Endothelial cell of umbilical vein (primary cell): ENCODE measurements around the gene GPRIN1. TPM values are rescaled to one million over a fixed set of nuclear protein-coding genes. Genes with fewer than 3 reads are reported as not detected.

Experiments
- BruUV-seq: library from RNA; stranded (reverse); fragments of 400-500 nt; replicated peaks from 2 replicates; lab custom pipeline; 2021; lab: Mats Ljungman, UMichigan
- CTCF ChIA-PET: fragments of 300-600, 350-600 bp; sonication (Branson Sonifier 250); formaldehyde crosslinking; loops from one replicate; lab custom pipeline; 2021; ENCODE audit warnings: antibody characterized with exemption, inconsistent platforms; lab: Charles Lee
- POLR2A ChIA-PET: fragments of 300-600, 350-600 bp; sonication (Branson Sonifier 250); formaldehyde crosslinking; loops from one replicate; lab custom pipeline; 2021; ENCODE audit warnings: antibody characterized with exemption, inconsistent platforms; lab: Charles Lee
- DNase-seq: peaks from one replicate; pipeline ENCODE4 v3.0.0-alpha.2; 2011; ENCODE audit warnings: low read depth, low spot score
- FAIRE-seq: peaks from 2 replicates; lab custom pipeline; 2011; peaks lifted over from hg19 to GRCh38; lab: Jason Lieb, UNC
- H2AFZ ChIP-seq: 2 replicates; pipeline ENCODE4 v1.6.0; 2012; ENCODE audit warnings: low read depth, low read length, control low read depth, inconsistent platforms
- H3K27ac ChIP-seq: 2 replicates; pipeline ENCODE4 v1.5.1; 2011; ENCODE audit warnings: low read depth, mild to moderate bottlenecking, control low read depth, low read length, moderate library complexity; ENCODE audit not compliant: insufficient read depth
- H3K27me3 ChIP-seq, 2 experiments: 2 replicates each; pipeline versions ENCODE4 v1.6.0 to v1.6.1; 2011; ENCODE audit warnings: low read length in 2 of 2, mixed read lengths in 1 of 2; ENCODE audit not compliant: control insufficient read depth in 2 of 2, insufficient read depth in 2 of 2
- H3K36me3 ChIP-seq, 2 experiments: 2 replicates in 1 of 2; 3 replicates in 1 of 2; pipeline ENCODE4 v1.5.1; 2011; ENCODE audit warnings: low read length in 2 of 2, mild to moderate bottlenecking in 1 of 2, moderate library complexity in 1 of 2; ENCODE audit not compliant: control insufficient read depth in 2 of 2, insufficient read depth in 2 of 2; ENCODE audit errors: extremely low read depth in 1 of 2
- H3K4me1 ChIP-seq: 3 replicates; pipeline ENCODE4 v1.5.1; 2011; ENCODE audit warnings: mild to moderate bottlenecking, low read length; ENCODE audit not compliant: control insufficient read depth, insufficient read depth; ENCODE audit errors: extremely low read depth
- H3K4me2 ChIP-seq: 2 replicates; pipeline ENCODE4 v1.6.1; 2011; ENCODE audit warnings: low read length, control low read depth, mixed read lengths; ENCODE audit not compliant: insufficient read depth
- H3K4me3 ChIP-seq, 3 experiments: fragments of 200-600 bp in 1 of 3; sonication (generic), shearing (Covaris generic) in 1 of 3; replicated peaks in 1 of 3; 2 replicates each; pipeline ENCODE4 v1.5.1; 2011 to 2016; ENCODE audit warnings: control low read depth in 3 of 3, low read length in 3 of 3, mild to moderate bottlenecking in 2 of 3, inconsistent platforms in 1 of 3, low read depth in 1 of 3, moderate library complexity in 1 of 3; ENCODE audit not compliant: insufficient read depth in 1 of 3
- H3K79me2 ChIP-seq: 2 replicates; pipeline ENCODE4 v1.6.0; 2012; ENCODE audit warnings: low read length, inconsistent platforms; ENCODE audit not compliant: control insufficient read depth, insufficient read depth
- H3K9ac ChIP-seq: replicated peaks from 2 replicates; pipeline ENCODE3; 2011; ENCODE audit warnings: low read length, control low read depth; ENCODE audit not compliant: insufficient read depth; ENCODE audit errors: extremely low read depth
- H3K9me1 ChIP-seq: replicated peaks from 3 replicates; pipeline ENCODE4 v1.6.0; 2011; ENCODE audit warnings: mild to moderate bottlenecking, low read length; ENCODE audit not compliant: control insufficient read depth, insufficient read depth; ENCODE audit errors: extremely low read depth
- H3K9me3 ChIP-seq: replicated peaks from 2 replicates; pipeline ENCODE4 v1.5.1; 2012; ENCODE audit warnings: low read length, inconsistent platforms; ENCODE audit not compliant: control insufficient read depth, insufficient read depth
- H4K20me1 ChIP-seq: replicated peaks from 2 replicates; pipeline ENCODE3; 2011; ENCODE audit warnings: mild to moderate bottlenecking, low read length; ENCODE audit not compliant: control insufficient read depth, insufficient read depth; ENCODE audit errors: extremely low read depth
- EZH2 ChIP-seq: IDR thresholded peaks from 2 replicates; pipeline ENCODE4 v1.6.1; 2012; ENCODE audit warnings: borderline replicate concordance, low read depth, mild to moderate bottlenecking, moderate library complexity, low read length, inconsistent platforms; ENCODE audit not compliant: severe bottlenecking
- FOS ChIP-seq: IDR thresholded peaks from 2 replicates; pipeline ENCODE4 v1.6.1; 2011; ENCODE audit warnings: mild to moderate bottlenecking, low read length, moderate library complexity, borderline replicate concordance; ENCODE audit not compliant: insufficient read depth
- GATA2 ChIP-seq: IDR thresholded peaks from 2 replicates; pipeline ENCODE4 v1.7.0; 2011; ENCODE audit warnings: low read depth, mild to moderate bottlenecking, moderate library complexity, mixed read lengths, low read length; ENCODE audit not compliant: insufficient read length, insufficient read depth
- JUN ChIP-seq: IDR thresholded peaks from 2 replicates; pipeline ENCODE4 v1.6.1; 2011; ENCODE audit warnings: borderline replicate concordance, low read depth; ENCODE audit not compliant: insufficient read length, insufficient read depth
- MAX ChIP-seq: IDR thresholded peaks from 2 replicates; pipeline ENCODE4 v1.6.1; 2011; ENCODE audit not compliant: insufficient read depth, insufficient read length
- MYC ChIP-seq: IDR thresholded peaks from one replicate; pipeline ENCODE4 v1.6.1; 2011; ENCODE audit warnings: mild to moderate bottlenecking, low read depth, low read length
- POLR2A ChIP-seq: IDR thresholded peaks from 2 replicates; pipeline ENCODE4 v1.6.1; 2012; ENCODE audit warnings: low read depth, mild to moderate bottlenecking, control low read depth, low read length
- POLR2AphosphoS5 ChIP-seq: IDR thresholded peaks from 2 replicates; pipeline ENCODE4 v1.6.1; 2012; ENCODE audit warnings: low read depth, mild to moderate bottlenecking, control low read depth, low read length, moderate library complexity; ENCODE audit not compliant: insufficient read depth
- dilution Hi-C: fragments of 300-500 bp; cut with MboI; formaldehyde crosslinking; loops from one replicate; pipeline ENCODE4 v1.15.0; 2019; ENCODE audit warnings: low sequenced_read_pairs; ENCODE audit not compliant: extremely low pct_ligation_motif_present
- intact Hi-C: fragments of 100-400 bp; cut with micrococcal nuclease; formaldehyde crosslinking; loops from one replicate; pipeline ENCODE4 v1.10.0; 2022
- polyA plus RNA-seq, 4 experiments: library from polyadenylated mRNA; depleted of rRNA in 3 of 4; stranded (reverse) in 3 of 4; unstranded in 1 of 4; fragments of >200 nt; gene quantifications; 2 replicates each; pipeline versions ENCODE4 v1.2.1 to v1.2.3, GENCODE V29; 2011 to 2012; ENCODE audit warnings: missing spikeins in 1 of 4
- total RNA-seq: library from RNA; stranded (reverse); gene quantifications from 2 replicates; pipeline ENCODE4 v1.2.3, GENCODE V29; 2021
- TF ChIP-seq, protein P1 (sequence below), 2 donors: IDR thresholded peaks; 1 replicate in 1 of 2; 2 replicates in 1 of 2; pipeline ENCODE4 v1.5.1; 2011; ENCODE audit warnings: low read length in 2 of 2, mild to moderate bottlenecking in 2 of 2, moderate library complexity in 2 of 2, control low read depth in 1 of 2, inconsistent platforms in 1 of 2, low read depth in 1 of 2; ENCODE audit not compliant: insufficient read depth in 1 of 2; ENCODE audit errors: extremely low read depth in 1 of 2

GPRIN1 gene
- total and polyA plus RNA-seq, 2 donors (not counting 3 experiments of a cell fraction or from before 2014, with no cell fraction given), result 2.4 to 10.4 TPM

- H3K9ac ChIP-seq, result no peak overlapping the region
- H3K4me1 ChIP-seq, result no peaks in the 10 kb centered on the region
- ChIA-PET POLR2A (no interaction called here), CTCF (interaction anchor here (1.6 to 2.0 kb wide), 2 partner anchors 13 to 22 kb away, joined by 3 to 9 read pairs; no protein-coding TSS in a partner anchor)
- H3K4me2 ChIP-seq, result no peak overlapping the region
- no TSS peak for BruUV-seq
- H3K9me1 ChIP-seq, result no peaks in the 10 kb centered on the region
- FAIRE-seq, result no peak
- no peaks in the 10 kb centered on the region for H3K79me2 ChIP-seq
- no peaks in the 10 kb centered on the region for H3K9me3 ChIP-seq
- no peak for DNase-seq
- H3K36me3 ChIP-seq, result no peaks in the 10 kb centered on the region
- H4K20me1 ChIP-seq, result no peaks in the 10 kb centered on the region
- dilution Hi-C loops (no loop called here), intact Hi-C loops (no loop called here)
- no peak overlapping the region for H3K27ac ChIP-seq
- no peak overlapping the region for H2AFZ ChIP-seq
- H3K4me3 ChIP-seq, result no peak overlapping the region
- TF ChIP-seq GATA2 (no peak), POLR2A (no peak), JUN (no peak), POLR2AphosphoS5 (no peak), EZH2 (no peak), MAX (no peak), FOS (no peak), MYC (no peak)
- TF ChIP-seq, protein P1, sequence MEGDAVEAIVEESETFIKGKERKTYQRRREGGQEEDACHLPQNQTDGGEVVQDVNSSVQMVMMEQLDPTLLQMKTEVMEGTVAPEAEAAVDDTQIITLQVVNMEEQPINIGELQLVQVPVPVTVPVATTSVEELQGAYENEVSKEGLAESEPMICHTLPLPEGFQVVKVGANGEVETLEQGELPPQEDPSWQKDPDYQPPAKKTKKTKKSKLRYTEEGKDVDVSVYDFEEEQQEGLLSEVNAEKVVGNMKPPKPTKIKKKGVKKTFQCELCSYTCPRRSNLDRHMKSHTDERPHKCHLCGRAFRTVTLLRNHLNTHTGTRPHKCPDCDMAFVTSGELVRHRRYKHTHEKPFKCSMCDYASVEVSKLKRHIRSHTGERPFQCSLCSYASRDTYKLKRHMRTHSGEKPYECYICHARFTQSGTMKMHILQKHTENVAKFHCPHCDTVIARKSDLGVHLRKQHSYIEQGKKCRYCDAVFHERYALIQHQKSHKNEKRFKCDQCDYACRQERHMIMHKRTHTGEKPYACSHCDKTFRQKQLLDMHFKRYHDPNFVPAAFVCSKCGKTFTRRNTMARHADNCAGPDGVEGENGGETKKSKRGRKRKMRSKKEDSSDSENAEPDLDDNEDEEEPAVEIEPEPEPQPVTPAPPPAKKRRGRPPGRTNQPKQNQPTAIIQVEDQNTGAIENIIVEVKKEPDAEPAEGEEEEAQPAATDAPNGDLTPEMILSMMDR (IDR thresholded peaks at IDR 0.05; ENCODE audit: extremely low read depth in 1 of 2, insufficient read depth in 1 of 2, low read depth in 1 of 2, low read length in 2 of 2), result no peak
- H3K27me3 ChIP-seq, result peaks cover 14 to 22% of the 10 kb centered on the region in 2 experiments
These were observed 28.5 kb upstream of the GPRIN1 start for GRCh38 chr5:176638437-176638836.
